NB4 (cell line): ENCODE results near the gene NMD3.
"Not testable (repeated sequence)": the region's sequence is repeated elsewhere in the genome, so short reads cannot be mapped to it uniquely, and the experiment has no call there.

ENCODE experiments used
- DNase-seq: peaks from one replicate; pipeline ENCODE4 v3.0.0; 2010; ENCODE audit warnings: low read depth
- H3K4me3 ChIP-seq: one replicate; pipeline ENCODE4 v1.5.1; 2011; ENCODE audit warnings: mild to moderate bottlenecking, low read depth, low read length, moderate library complexity
- CTCF ChIP-seq: IDR thresholded peaks from one replicate; pipeline ENCODE4 v1.5.1; 2012; ENCODE audit warnings: low read depth, low read length
- MAX ChIP-seq: IDR thresholded peaks from 2 replicates; pipeline ENCODE4 v1.6.1; 2011; ENCODE audit warnings: low read depth, low read length
- MYC ChIP-seq: IDR thresholded peaks from 2 replicates; pipeline ENCODE4 v1.6.1; 2011; ENCODE audit warnings: low read depth, low read length
- POLR2A ChIP-seq: IDR thresholded peaks from 2 replicates; pipeline ENCODE4 v1.6.1; 2011; ENCODE audit warnings: mild to moderate bottlenecking; ENCODE audit not compliant: insufficient read length; ENCODE audit errors: extremely low read depth

The NMD3 gene

GRCh38 chr3:161271646-161272045 lies 50.5 kb downstream of the NMD3 start:
- H3K4me3 ChIP-seq: no peak overlapping the region
- TF ChIP-seq MYC (no peak), POLR2A (no peak), MAX (no peak), CTCF (no peak)
- DNase-seq: no peak

GRCh38 chr3:161272524-161272923 lies 51.4 kb downstream of the NMD3 start:
- no peak overlapping the region for H3K4me3 ChIP-seq
- DNase-seq: no peak
- TF ChIP-seq POLR2A (no peak), MYC (no peak), CTCF (no peak), MAX (no peak)

GRCh38 chr3:161273589-161274218 lies 52.6 kb downstream of the NMD3 start:
- TF ChIP-seq MAX: no peak
- TF ChIP-seq POLR2A: no peak
- TF ChIP-seq CTCF: no peak
- TF ChIP-seq MYC: no peak
- no peak overlapping the region for H3K4me3 ChIP-seq
- DNase-seq: peak; percentile 47

- H3K4me3 ChIP-seq: no peak overlapping the region
- peak; percentile 70 for DNase-seq
- TF ChIP-seq CTCF (peak; percentile 50), MAX (no peak)
Observed at GRCh38 chr3:161274691-161275298, 53.7 kb downstream of the NMD3 start.

GRCh38 chr3:161275919-161276318 lies 54.8 kb downstream of the NMD3 start:
- TF ChIP-seq CTCF (no peak), MAX (no peak), POLR2A (no peak), MYC (no peak)
- DNase-seq: no peak
- H3K4me3 ChIP-seq: no peak overlapping the region

- DNase-seq, H3K4me3 ChIP-seq: not testable (repeated sequence)
Observed at GRCh38 chr3:161282387-161282786, 61.3 kb downstream of the NMD3 start.
